ENCODE results near the gene CTBP2. TPM values are rescaled to one million over a fixed set of nuclear protein-coding genes. Genes with fewer than 3 reads are reported as not detected.

The CTBP2 gene
- total RNA-seq, 1 donor from 2014 or later, result 46.9 TPM

- DNase-seq (ENCODE audit: low spot score), result peak; percentile 63
- intact Hi-C loops (cut with DNase I), result no loop called here
Measured at GRCh38 chr10:125001313-125002046, 158.9 kb downstream of the CTBP2 start.

GRCh38 chr10:125000366-125001312, 159.7 kb downstream of the CTBP2 start:
- intact Hi-C loops (cut with DNase I), result no loop called here
- ATAC-seq (peak; percentile 8), DNase-seq (ENCODE audit: low spot score) (peak; percentile 61)

More at GRCh38 chr10:125001313-125002046, 158.9 kb downstream of the CTBP2 start:
- peak; percentile 64 for ATAC-seq

- ATAC-seq (peak; percentile 43), DNase-seq (ENCODE audit: low spot score) (peak; percentile 66)
Measured at GRCh38 chr10:124999433-125000365, 160.7 kb downstream of the CTBP2 start.

GRCh38 chr10:124998624-124999291, 161.6 kb downstream of the CTBP2 start:
- peak; percentile 55 for DNase-seq (ENCODE audit: low spot score)

More at GRCh38 chr10:124999433-125000365, 160.7 kb downstream of the CTBP2 start:
- intact Hi-C loops (cut with DNase I), result loop anchor here (10.0 kb wide), 1 partner anchor 45 kb away; no protein-coding TSS in a partner anchor

GRCh38 chr10:124997771-124998623, 162.4 kb downstream of the CTBP2 start:
- ATAC-seq (no peak), DNase-seq (ENCODE audit: low spot score) (peak; percentile 60)
- intact Hi-C loops (cut with DNase I), result loop anchor here (10.0 kb wide), 1 partner anchor 47 kb away; no protein-coding TSS in a partner anchor

More at GRCh38 chr10:124998624-124999291, 161.6 kb downstream of the CTBP2 start:
- intact Hi-C loops (cut with DNase I), result loop anchor here (10.0 kb wide), 1 partner anchor 46 kb away; no protein-coding TSS in a partner anchor
- no peak for ATAC-seq

GRCh38 chr10:124997306-124997705, 163.1 kb downstream of the CTBP2 start:
- ATAC-seq (no peak), DNase-seq (ENCODE audit: low spot score) (peak; percentile 51)
- intact Hi-C loops (cut with DNase I), result loop anchor here (10.0 kb wide), 1 partner anchor 47 kb away; no protein-coding TSS in a partner anchor

GRCh38 chr10:124996854-124997215, 163.5 kb downstream of the CTBP2 start:
- intact Hi-C loops (cut with DNase I), result loop anchor here (10.0 kb wide), 1 partner anchor 48 kb away; no protein-coding TSS in a partner anchor
- peak; percentile 53 for DNase-seq (ENCODE audit: low spot score)
- no peak for ATAC-seq

- intact Hi-C loops (cut with DNase I), result loop anchor here (10.0 kb wide), 1 partner anchor 49 kb away; no protein-coding TSS in a partner anchor
- no peak for ATAC-seq
Measured at GRCh38 chr10:124996127-124996853, 164.1 kb downstream of the CTBP2 start.

GRCh38 chr10:124995605-124996004, 164.8 kb downstream of the CTBP2 start:
- intact Hi-C loops (cut with DNase I), result loop anchor here (10.0 kb wide), 1 partner anchor 49 kb away; no protein-coding TSS in a partner anchor
- ATAC-seq (no peak), DNase-seq (ENCODE audit: low spot score) (peak; percentile 34)

More at GRCh38 chr10:124996127-124996853, 164.1 kb downstream of the CTBP2 start:
- peak; percentile 53 for DNase-seq (ENCODE audit: low spot score)

- intact Hi-C loops (cut with DNase I), result loop anchor here (10.0 kb wide), 1 partner anchor 50 kb away; no protein-coding TSS in a partner anchor
- ATAC-seq (no peak), DNase-seq (ENCODE audit: low spot score) (peak; percentile 54)
Measured at GRCh38 chr10:124994573-124995473, 165.5 kb downstream of the CTBP2 start.

GRCh38 chr10:124993736-124994451, 166.5 kb downstream of the CTBP2 start:
- intact Hi-C loops (cut with DNase I), result loop anchor here (10.0 kb wide), 1 partner anchor 51 kb away; no protein-coding TSS in a partner anchor
- DNase-seq (ENCODE audit: low spot score) (no peak), ATAC-seq (no peak)

- ATAC-seq (no peak), DNase-seq (ENCODE audit: low spot score) (no peak)
- intact Hi-C loops (cut with DNase I), result loop anchor here (10.0 kb wide), 1 partner anchor 51 kb away; no protein-coding TSS in a partner anchor
Measured at GRCh38 chr10:124993345-124993708, 167.0 kb downstream of the CTBP2 start.

- DNase-seq (ENCODE audit: low spot score) (peak; percentile 83), ATAC-seq (peak; percentile 86)
- intact Hi-C loops (cut with DNase I), result loop anchor here (10.0 kb wide), 1 partner anchor 52 kb away; no protein-coding TSS in a partner anchor
Measured at GRCh38 chr10:124992462-124993344, 167.7 kb downstream of the CTBP2 start.

Measured in sciatic nerve (tissue), 2 donors.